Cortex of kidney (tissue), 1 donor: ENCODE data around the gene CFAP65.

Experiments
- DNase-seq: peaks from one replicate; lab custom pipeline; 2025; lab: John Stamatoyannopoulos, UW

Gene CFAP65

GRCh38 chr2:219059725-219060682 lies 18.7 kb upstream of the CFAP65 start:
- no peak for DNase-seq

- DNase-seq: no peak
Measured at GRCh38 chr2:219059375-219059724, 18.0 kb upstream of the CFAP65 start.

GRCh38 chr2:219058541-219059374 lies 17.4 kb upstream of the CFAP65 start:
- DNase-seq: no peak

GRCh38 chr2:219057709-219058540 lies 16.6 kb upstream of the CFAP65 start:
- no peak for DNase-seq

GRCh38 chr2:219056896-219057708 lies 15.8 kb upstream of the CFAP65 start:
- DNase-seq: no peak

GRCh38 chr2:219056176-219056895 lies 15.0 kb upstream of the CFAP65 start:
- no peak for DNase-seq

GRCh38 chr2:219054956-219055903 lies 13.9 kb upstream of the CFAP65 start:
- DNase-seq: no peak

GRCh38 chr2:219049282-219049681 lies 8.0 kb upstream of the CFAP65 start:
- DNase-seq: no peak

GRCh38 chr2:219045937-219046550 lies 4.7 kb upstream of the CFAP65 start:
- no peak for DNase-seq

- no peak for DNase-seq
Measured at GRCh38 chr2:219042750-219043149, 1.4 kb upstream of the CFAP65 start.

GRCh38 chr2:219042157-219042556 lies 841 bp upstream of the CFAP65 start:
- DNase-seq: no peak

GRCh38 chr2:219038600-219038999 lies 2.7 kb downstream of the CFAP65 start:
- DNase-seq: no peak

GRCh38 chr2:219037783-219038499 lies 3.4 kb downstream of the CFAP65 start:
- no peak for DNase-seq

GRCh38 chr2:219035942-219036341 lies 5.4 kb downstream of the CFAP65 start:
- no peak for DNase-seq

- DNase-seq: no peak
Measured at GRCh38 chr2:219034823-219035222, 6.5 kb downstream of the CFAP65 start.

- no peak for DNase-seq
Measured at GRCh38 chr2:219032051-219032745, 9.1 kb downstream of the CFAP65 start.

GRCh38 chr2:219031005-219031738 lies 10.1 kb downstream of the CFAP65 start:
- DNase-seq: no peak
